Endothelial cell of umbilical vein (primary cell): ENCODE data around the gene RCVRN. TPM values are rescaled to one million over a fixed set of nuclear protein-coding genes. Genes with fewer than 3 reads are reported as not detected.

Experiments
- BruUV-seq: library from RNA; stranded (reverse); fragments of 400-500 nt; replicated peaks from 2 replicates; lab custom pipeline; 2021; lab: Mats Ljungman, UMichigan
- CTCF ChIA-PET: fragments of 300-600, 350-600 bp; sonication (Branson Sonifier 250); formaldehyde crosslinking; loops from one replicate; lab custom pipeline; 2021; ENCODE audit warnings: antibody characterized with exemption, inconsistent platforms; lab: Charles Lee
- POLR2A ChIA-PET: fragments of 300-600, 350-600 bp; sonication (Branson Sonifier 250); formaldehyde crosslinking; loops from one replicate; lab custom pipeline; 2021; ENCODE audit warnings: antibody characterized with exemption, inconsistent platforms; lab: Charles Lee
- DNase-seq: peaks from one replicate; pipeline ENCODE4 v3.0.0-alpha.2; 2011; ENCODE audit warnings: low read depth, low spot score
- FAIRE-seq: peaks from 2 replicates; lab custom pipeline; 2011; peaks lifted over from hg19 to GRCh38; lab: Jason Lieb, UNC
- H2AFZ ChIP-seq: 2 replicates; pipeline ENCODE4 v1.6.0; 2012; ENCODE audit warnings: low read depth, low read length, control low read depth, inconsistent platforms
- H3K27ac ChIP-seq: 2 replicates; pipeline ENCODE4 v1.5.1; 2011; ENCODE audit warnings: low read depth, mild to moderate bottlenecking, control low read depth, low read length, moderate library complexity; ENCODE audit not compliant: insufficient read depth
- H3K27me3 ChIP-seq, 2 experiments: 2 replicates each; pipeline versions ENCODE4 v1.6.0 to v1.6.1; 2011; ENCODE audit warnings: low read length in 2 of 2, mixed read lengths in 1 of 2; ENCODE audit not compliant: control insufficient read depth in 2 of 2, insufficient read depth in 2 of 2
- H3K36me3 ChIP-seq, 2 experiments: 2 replicates in 1 of 2; 3 replicates in 1 of 2; pipeline ENCODE4 v1.5.1; 2011; ENCODE audit warnings: low read length in 2 of 2, mild to moderate bottlenecking in 1 of 2, moderate library complexity in 1 of 2; ENCODE audit not compliant: control insufficient read depth in 2 of 2, insufficient read depth in 2 of 2; ENCODE audit errors: extremely low read depth in 1 of 2
- H3K4me1 ChIP-seq: 3 replicates; pipeline ENCODE4 v1.5.1; 2011; ENCODE audit warnings: mild to moderate bottlenecking, low read length; ENCODE audit not compliant: control insufficient read depth, insufficient read depth; ENCODE audit errors: extremely low read depth
- H3K4me2 ChIP-seq: 2 replicates; pipeline ENCODE4 v1.6.1; 2011; ENCODE audit warnings: low read length, control low read depth, mixed read lengths; ENCODE audit not compliant: insufficient read depth
- H3K4me3 ChIP-seq, 3 experiments: fragments of 200-600 bp in 1 of 3; sonication (generic), shearing (Covaris generic) in 1 of 3; replicated peaks in 1 of 3; 2 replicates each; pipeline ENCODE4 v1.5.1; 2011 to 2016; ENCODE audit warnings: control low read depth in 3 of 3, low read length in 3 of 3, mild to moderate bottlenecking in 2 of 3, inconsistent platforms in 1 of 3, low read depth in 1 of 3, moderate library complexity in 1 of 3; ENCODE audit not compliant: insufficient read depth in 1 of 3
- H3K79me2 ChIP-seq: 2 replicates; pipeline ENCODE4 v1.6.0; 2012; ENCODE audit warnings: low read length, inconsistent platforms; ENCODE audit not compliant: control insufficient read depth, insufficient read depth
- H3K9ac ChIP-seq: replicated peaks from 2 replicates; pipeline ENCODE3; 2011; ENCODE audit warnings: low read length, control low read depth; ENCODE audit not compliant: insufficient read depth; ENCODE audit errors: extremely low read depth
- H3K9me1 ChIP-seq: replicated peaks from 3 replicates; pipeline ENCODE4 v1.6.0; 2011; ENCODE audit warnings: mild to moderate bottlenecking, low read length; ENCODE audit not compliant: control insufficient read depth, insufficient read depth; ENCODE audit errors: extremely low read depth
- H3K9me3 ChIP-seq: replicated peaks from 2 replicates; pipeline ENCODE4 v1.5.1; 2012; ENCODE audit warnings: low read length, inconsistent platforms; ENCODE audit not compliant: control insufficient read depth, insufficient read depth
- H4K20me1 ChIP-seq: replicated peaks from 2 replicates; pipeline ENCODE3; 2011; ENCODE audit warnings: mild to moderate bottlenecking, low read length; ENCODE audit not compliant: control insufficient read depth, insufficient read depth; ENCODE audit errors: extremely low read depth
- CTCF ChIP-seq, 2 donors: IDR thresholded peaks; 1 replicate in 1 of 2; 2 replicates in 1 of 2; pipeline ENCODE4 v1.5.1; 2011; ENCODE audit warnings: low read length in 2 of 2, mild to moderate bottlenecking in 2 of 2, moderate library complexity in 2 of 2, control low read depth in 1 of 2, inconsistent platforms in 1 of 2, low read depth in 1 of 2; ENCODE audit not compliant: insufficient read depth in 1 of 2; ENCODE audit errors: extremely low read depth in 1 of 2
- EZH2 ChIP-seq: IDR thresholded peaks from 2 replicates; pipeline ENCODE4 v1.6.1; 2012; ENCODE audit warnings: borderline replicate concordance, low read depth, mild to moderate bottlenecking, moderate library complexity, low read length, inconsistent platforms; ENCODE audit not compliant: severe bottlenecking
- FOS ChIP-seq: IDR thresholded peaks from 2 replicates; pipeline ENCODE4 v1.6.1; 2011; ENCODE audit warnings: mild to moderate bottlenecking, low read length, moderate library complexity, borderline replicate concordance; ENCODE audit not compliant: insufficient read depth
- JUN ChIP-seq: IDR thresholded peaks from 2 replicates; pipeline ENCODE4 v1.6.1; 2011; ENCODE audit warnings: borderline replicate concordance, low read depth; ENCODE audit not compliant: insufficient read length, insufficient read depth
- MYC ChIP-seq: IDR thresholded peaks from one replicate; pipeline ENCODE4 v1.6.1; 2011; ENCODE audit warnings: mild to moderate bottlenecking, low read depth, low read length
- POLR2AphosphoS5 ChIP-seq: IDR thresholded peaks from 2 replicates; pipeline ENCODE4 v1.6.1; 2012; ENCODE audit warnings: low read depth, mild to moderate bottlenecking, control low read depth, low read length, moderate library complexity; ENCODE audit not compliant: insufficient read depth
- dilution Hi-C: fragments of 300-500 bp; cut with MboI; formaldehyde crosslinking; loops from one replicate; pipeline ENCODE4 v1.15.0; 2019; ENCODE audit warnings: low sequenced_read_pairs; ENCODE audit not compliant: extremely low pct_ligation_motif_present
- intact Hi-C: fragments of 100-400 bp; cut with micrococcal nuclease; formaldehyde crosslinking; loops from one replicate; pipeline ENCODE4 v1.10.0; 2022
- polyA plus RNA-seq, 4 experiments: library from polyadenylated mRNA; depleted of rRNA in 3 of 4; stranded (reverse) in 3 of 4; unstranded in 1 of 4; fragments of >200 nt; gene quantifications; 2 replicates each; pipeline versions ENCODE4 v1.2.1 to v1.2.3, GENCODE V29; 2011 to 2012; ENCODE audit warnings: missing spikeins in 1 of 4
- total RNA-seq: library from RNA; stranded (reverse); gene quantifications from 2 replicates; pipeline ENCODE4 v1.2.3, GENCODE V29; 2021

The RCVRN gene
- total and polyA plus RNA-seq, 2 donors (not counting 3 experiments of a cell fraction or from before 2014, with no cell fraction given), result not detected

- H2AFZ ChIP-seq, result no peak overlapping the region
- intact Hi-C loops, result no loop called here
- no TSS peak for BruUV-seq
These were observed 6.0 kb upstream of the RCVRN start for GRCh38 chr17:9911089-9911488.

More at GRCh38 chr17:9911089-9911488, 6.0 kb upstream of the RCVRN start:
- no peak overlapping the region for H3K4me2 ChIP-seq
- no peaks in the 10 kb centered on the region for H3K79me2 ChIP-seq
- H3K36me3 ChIP-seq, result no peaks in the 10 kb centered on the region
- no peak overlapping the region for H3K4me3 ChIP-seq
- POLR2A ChIA-PET, result no interaction called here
- no peak overlapping the region for H3K9ac ChIP-seq
- no peaks in the 10 kb centered on the region for H3K9me1 ChIP-seq
- DNase-seq, result no peak
- H3K27ac ChIP-seq, result no peak overlapping the region
- CTCF ChIA-PET, result no interaction called here
- H3K4me1 ChIP-seq, result no peaks in the 10 kb centered on the region
- no peak for FAIRE-seq
- no peaks in the 10 kb centered on the region for H3K27me3 ChIP-seq
- dilution Hi-C loops, result no loop called here
- H4K20me1 ChIP-seq, result no peaks in the 10 kb centered on the region
- TF ChIP-seq POLR2AphosphoS5 (no peak), CTCF (IDR thresholded peaks at IDR 0.05; ENCODE audit: extremely low read depth in 1 of 2, insufficient read depth in 1 of 2, low read depth in 1 of 2, low read length in 2 of 2) (no peak), FOS (no peak), MYC (no peak), EZH2 (no peak), JUN (no peak)
- peaks cover 5% of the 10 kb centered on the region for H3K9me3 ChIP-seq
